Thyroid gland (tissue), 4 donors: Measurements from ENCODE around the gene EEFSEC. TPM values are rescaled to one million over a fixed set of nuclear protein-coding genes. Genes with fewer than 3 reads are reported as not detected.

Experiments used
- DNase-seq, 2 donors: peaks; one replicate each; pipeline ENCODE4 v3.0.0-alpha.2; 2019
- H3K27ac ChIP-seq, 3 donors: fragments of 200-600 bp; sonication (generic); 1 replicate in 2 of 3; 2 replicates in 1 of 3; pipeline ENCODE4 v1.5.1; 2016 to 2019; ENCODE audit warnings: mild to moderate bottlenecking in 1 of 3, moderate library complexity in 1 of 3
- H3K27me3 ChIP-seq: fragments of 200-600 bp; sonication (generic); one replicate; pipeline ENCODE4 v1.5.1; 2019
- H3K36me3 ChIP-seq, 2 donors: fragments of 200-600 bp; sonication (generic); one replicate each; pipeline ENCODE4 v1.5.1; 2016 to 2019
- H3K4me1 ChIP-seq, 2 donors: fragments of 200-600 bp; sonication (generic); one replicate each; pipeline ENCODE4 v1.5.1; 2017 to 2019
- H3K4me3 ChIP-seq, 3 donors: fragments of 200-600 bp; sonication (generic); replicated peaks in 1 of 3; 1 replicate in 2 of 3; 2 replicates in 1 of 3; pipeline ENCODE4 v1.5.1; 2016; ENCODE audit warnings: mild to moderate bottlenecking in 1 of 3
- H3K9me3 ChIP-seq: fragments of 200-600 bp; sonication (generic); one replicate; pipeline ENCODE4 v1.5.1; 2017
- POLR2A ChIP-seq, 2 donors: fragments of 450-650 bp; IDR thresholded peaks; one replicate each; pipeline ENCODE4 v1.6.1; 2017; ENCODE audit warnings: antibody characterized with exemption in 2 of 2, mild to moderate bottlenecking in 2 of 2, moderate library complexity in 1 of 2
- WGBS, 2 donors: methylation state at CpG; one replicate each; pipeline ENCODE4 v1.1.5; 2017; 5-methylcytosine and 5-hydroxymethylcytosine counted together
- intact Hi-C: fragments of 100-400 bp; cut with DNase I; formaldehyde crosslinking; loops from one replicate; pipeline ENCODE4 v1.15.1; 2023
- total RNA-seq, 4 donors: library from RNA; depleted of rRNA; stranded (reverse); fragments of >200 nt; gene quantifications; one replicate each; pipeline ENCODE4 v1.2.3, GENCODE V29; 2016
- TF ChIP-seq, protein P1 (sequence below), 6 experiments: fragments of 200-600 bp in 3 of 6; fragments of 450-650 bp in 3 of 6; sonication (generic) in 3 of 6; IDR thresholded peaks; one replicate each; pipeline ENCODE4 v1.5.1; 2016 to 2019; ENCODE audit warnings: antibody characterized with exemption in 6 of 6, mild to moderate bottlenecking in 2 of 6, inconsistent platforms in 1 of 6, moderate library complexity in 1 of 6

Gene EEFSEC
- total RNA-seq, 4 donors from 2014 or later, result 13.3 to 26.6 (median 21.7) TPM

DNA sequence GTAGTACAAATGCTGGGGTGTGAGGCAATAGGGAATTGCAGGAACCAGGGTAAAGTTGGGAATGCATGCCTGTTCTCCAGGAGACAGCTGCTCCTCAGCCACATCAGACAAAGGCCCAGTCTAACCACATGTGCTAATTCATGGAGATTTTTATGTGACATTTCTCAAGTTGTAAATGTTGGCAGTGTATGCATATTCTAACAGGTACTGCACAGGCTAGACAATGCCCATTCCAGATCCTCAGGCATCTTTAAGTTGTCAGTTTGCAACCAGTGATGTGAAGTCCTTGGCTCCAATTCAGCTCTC lies 84.9 kb downstream of the EEFSEC start:
- Histone ChIP-seq H3K36me3 (no peaks in the 10 kb centered on the region), H3K4me3 (no peak overlapping the region), H3K4me1 (no peaks in the 10 kb centered on the region), H3K9me3 (no peaks in the 10 kb centered on the region), H3K27me3 (no peaks in the 10 kb centered on the region), H3K27ac (no peak overlapping the region)
- intact Hi-C loops, result no loop called here
- TF ChIP-seq, protein P1, sequence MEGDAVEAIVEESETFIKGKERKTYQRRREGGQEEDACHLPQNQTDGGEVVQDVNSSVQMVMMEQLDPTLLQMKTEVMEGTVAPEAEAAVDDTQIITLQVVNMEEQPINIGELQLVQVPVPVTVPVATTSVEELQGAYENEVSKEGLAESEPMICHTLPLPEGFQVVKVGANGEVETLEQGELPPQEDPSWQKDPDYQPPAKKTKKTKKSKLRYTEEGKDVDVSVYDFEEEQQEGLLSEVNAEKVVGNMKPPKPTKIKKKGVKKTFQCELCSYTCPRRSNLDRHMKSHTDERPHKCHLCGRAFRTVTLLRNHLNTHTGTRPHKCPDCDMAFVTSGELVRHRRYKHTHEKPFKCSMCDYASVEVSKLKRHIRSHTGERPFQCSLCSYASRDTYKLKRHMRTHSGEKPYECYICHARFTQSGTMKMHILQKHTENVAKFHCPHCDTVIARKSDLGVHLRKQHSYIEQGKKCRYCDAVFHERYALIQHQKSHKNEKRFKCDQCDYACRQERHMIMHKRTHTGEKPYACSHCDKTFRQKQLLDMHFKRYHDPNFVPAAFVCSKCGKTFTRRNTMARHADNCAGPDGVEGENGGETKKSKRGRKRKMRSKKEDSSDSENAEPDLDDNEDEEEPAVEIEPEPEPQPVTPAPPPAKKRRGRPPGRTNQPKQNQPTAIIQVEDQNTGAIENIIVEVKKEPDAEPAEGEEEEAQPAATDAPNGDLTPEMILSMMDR (IDR thresholded peaks at IDR 0.05), result no peak
- DNase-seq, result no peak

DNA sequence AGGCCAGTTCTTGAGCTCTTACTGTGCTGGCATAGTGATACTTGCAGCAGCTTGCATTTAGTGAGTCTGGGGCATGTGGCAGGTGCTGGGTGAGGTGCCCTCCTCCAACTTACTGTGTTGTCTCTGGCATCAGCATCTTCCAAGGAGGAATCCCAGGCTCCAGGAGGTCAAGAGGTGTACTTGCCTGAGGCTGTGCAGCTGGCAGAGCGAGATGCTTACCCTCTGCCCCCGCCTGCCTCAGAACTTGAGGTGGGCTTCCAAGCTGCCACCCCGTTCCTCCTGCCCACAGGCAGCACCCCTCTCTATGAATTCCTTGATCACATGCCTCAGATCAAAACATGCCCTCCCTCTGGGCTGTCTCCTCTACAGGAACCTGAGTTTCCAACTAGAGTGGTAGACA lies 86.0 kb downstream of the EEFSEC start:
- TF ChIP-seq, protein P1 (IDR thresholded peaks at IDR 0.05), result no peak
- TF ChIP-seq POLR2A (IDR thresholded peaks at IDR 0.05), result no peak
- no peak for DNase-seq
- no peaks in the 10 kb centered on the region for H3K27me3 ChIP-seq
- H3K27ac ChIP-seq, result no peak overlapping the region
- no peaks in the 10 kb centered on the region for H3K9me3 ChIP-seq
- H3K36me3 ChIP-seq, result no peaks in the 10 kb centered on the region
- WGBS, 2 donors, result 93 to 100% methylated on average over 1 to 3 of the region's 3 CpGs
- no peaks in the 10 kb centered on the region for H3K4me1 ChIP-seq
- no peak overlapping the region for H3K4me3 ChIP-seq
- intact Hi-C loops, result no loop called here

DNA sequence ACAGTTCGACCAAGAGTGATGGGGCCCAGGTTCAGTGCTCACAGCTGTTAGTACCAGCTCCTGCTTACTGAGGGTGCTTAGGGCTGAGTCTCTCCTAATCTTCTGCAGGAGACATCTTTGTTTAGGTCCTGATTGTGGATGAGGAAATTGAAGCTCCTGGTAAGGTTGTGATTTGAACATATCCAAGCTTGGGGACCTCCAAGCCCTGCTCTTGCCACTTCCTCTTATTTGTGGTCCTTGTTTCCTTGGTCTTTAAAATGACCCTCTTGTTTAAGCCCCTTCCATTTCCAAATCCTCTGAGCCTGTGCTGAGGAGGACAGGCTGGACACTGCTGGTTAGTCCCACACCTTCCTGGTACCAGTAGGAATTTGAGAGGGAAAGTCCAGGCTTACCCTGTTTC lies 87.0 kb downstream of the EEFSEC start:
- Histone ChIP-seq H3K27me3 (no peaks in the 10 kb centered on the region), H3K27ac (no peak overlapping the region), H3K4me3 (no peak overlapping the region), H3K4me1 (no peaks in the 10 kb centered on the region), H3K9me3 (no peaks in the 10 kb centered on the region), H3K36me3 (no peaks in the 10 kb centered on the region)
- intact Hi-C loops, result no loop called here
- 85 to 91% methylated on average over 1 of the region's 1 CpG for WGBS, 2 donors
- no peak for DNase-seq
- TF ChIP-seq, protein P1 (IDR thresholded peaks at IDR 0.05), result no peak
- no peak for TF ChIP-seq POLR2A (IDR thresholded peaks at IDR 0.05)

DNA sequence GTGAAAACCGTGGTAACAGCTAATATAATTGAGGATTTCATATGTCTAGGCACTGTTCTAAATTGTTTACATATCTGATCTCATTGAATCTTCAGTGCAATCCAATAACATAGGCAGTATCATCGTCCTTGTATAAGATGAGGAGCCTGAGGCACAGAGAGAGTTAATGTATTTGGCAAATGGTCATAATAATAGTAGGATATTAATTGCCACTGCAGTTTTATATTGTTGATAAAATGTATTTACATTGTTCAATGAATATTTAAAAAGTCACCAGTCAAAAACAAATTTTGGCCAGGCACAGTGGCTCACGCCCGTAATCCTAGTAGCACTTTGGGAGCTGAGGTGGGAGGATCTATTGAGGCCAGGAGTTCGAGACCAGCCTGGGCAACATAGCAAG lies 88.5 kb downstream of the EEFSEC start:
- H3K4me3 ChIP-seq, result no peak overlapping the region
- no peak for DNase-seq
- H3K27ac ChIP-seq, result no peak overlapping the region
- H3K27me3 ChIP-seq, result no peaks in the 10 kb centered on the region
- 88 to 97% methylated on average over 5 of the region's 5 CpGs for WGBS, 2 donors
- intact Hi-C loops, result no loop called here
- no peak for TF ChIP-seq POLR2A (IDR thresholded peaks at IDR 0.05)
- TF ChIP-seq, protein P1 (IDR thresholded peaks at IDR 0.05), result no peak
- no peaks in the 10 kb centered on the region for H3K9me3 ChIP-seq
- no peaks in the 10 kb centered on the region for H3K36me3 ChIP-seq
- H3K4me1 ChIP-seq, result no peaks in the 10 kb centered on the region

DNA sequence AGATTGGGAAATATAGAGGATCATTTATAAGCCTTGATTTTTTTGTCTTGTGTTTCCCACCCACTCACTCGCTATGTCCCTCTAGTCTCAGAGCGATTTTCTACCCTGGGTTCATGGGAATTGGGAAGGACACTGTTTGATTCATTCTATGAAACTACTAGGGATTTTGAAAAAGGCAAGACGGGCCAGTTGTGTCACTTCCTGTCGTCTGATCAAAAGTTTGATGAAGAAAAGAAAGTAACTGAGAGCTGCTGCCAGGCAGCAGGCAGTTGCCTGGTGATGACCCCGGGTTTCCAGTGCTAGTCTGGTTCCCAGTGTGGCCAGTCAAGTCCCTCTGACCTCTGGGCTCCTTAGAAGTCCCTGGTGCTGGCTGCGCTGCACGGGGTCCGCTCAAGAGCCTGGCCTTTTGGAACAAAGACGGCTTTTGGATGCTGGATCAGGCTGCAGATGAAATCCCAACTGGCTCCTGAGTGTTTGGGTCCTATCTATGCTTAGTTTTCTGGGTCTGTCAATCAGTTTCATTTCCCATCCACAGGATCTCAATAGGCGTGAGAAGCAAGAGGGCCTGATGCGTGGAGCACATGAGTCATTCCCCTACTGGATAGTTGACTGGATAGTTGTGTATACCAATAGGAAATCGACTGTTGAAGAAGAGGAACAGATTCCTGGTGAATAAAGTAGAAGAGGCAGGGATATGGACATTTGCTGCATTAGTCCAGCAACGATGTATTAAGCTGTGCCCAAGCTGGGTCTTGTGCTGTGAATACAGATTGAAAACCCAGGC lies 89.7 kb downstream of the EEFSEC start:
- Histone ChIP-seq H3K27ac (no peak overlapping the region), H3K4me1 (no peaks in the 10 kb centered on the region), H3K36me3 (peaks cover 0 to 3% of the 10 kb centered on the region in 2 donors), H3K4me3 (no peak overlapping the region), H3K9me3 (no peaks in the 10 kb centered on the region), H3K27me3 (no peaks in the 10 kb centered on the region)
- intact Hi-C loops, result no loop called here
- TF ChIP-seq, protein P1 (IDR thresholded peaks at IDR 0.05), result no peak
- TF ChIP-seq POLR2A (IDR thresholded peaks at IDR 0.05), result no peak
- WGBS, 2 donors, result 84 to 89% methylated on average over 13 of the region's 13 CpGs
- no peak for DNase-seq
